ENCODE measurements around the gene SHTN1. TPM values are rescaled to one million over a fixed set of nuclear protein-coding genes. Genes with fewer than 3 reads are reported as not detected.

Gene SHTN1
- total RNA-seq, 1 donor from 2014 or later: not detected

GRCh38 chr10:116879817-116880216 lies 125.2 kb downstream of the SHTN1 start:
- H3K27me3 Mint-ChIP-seq: peaks cover 6% of the 10 kb centered on the region
- no peak overlapping the region for H3K27ac Mint-ChIP-seq
- CTCF ChIA-PET: no interaction called here
- no peaks in the 10 kb centered on the region for H3K4me1 Mint-ChIP-seq
- no peaks in the 10 kb centered on the region for H3K36me3 Mint-ChIP-seq (ENCODE audit: low read depth)
- no peaks in the 10 kb centered on the region for H3K9me3 Mint-ChIP-seq
- intact Hi-C loops (cut with micrococcal nuclease): no loop called here
- no peak overlapping the region for H3K4me3 Mint-ChIP-seq
- TF ChIP-seq, protein P1, sequence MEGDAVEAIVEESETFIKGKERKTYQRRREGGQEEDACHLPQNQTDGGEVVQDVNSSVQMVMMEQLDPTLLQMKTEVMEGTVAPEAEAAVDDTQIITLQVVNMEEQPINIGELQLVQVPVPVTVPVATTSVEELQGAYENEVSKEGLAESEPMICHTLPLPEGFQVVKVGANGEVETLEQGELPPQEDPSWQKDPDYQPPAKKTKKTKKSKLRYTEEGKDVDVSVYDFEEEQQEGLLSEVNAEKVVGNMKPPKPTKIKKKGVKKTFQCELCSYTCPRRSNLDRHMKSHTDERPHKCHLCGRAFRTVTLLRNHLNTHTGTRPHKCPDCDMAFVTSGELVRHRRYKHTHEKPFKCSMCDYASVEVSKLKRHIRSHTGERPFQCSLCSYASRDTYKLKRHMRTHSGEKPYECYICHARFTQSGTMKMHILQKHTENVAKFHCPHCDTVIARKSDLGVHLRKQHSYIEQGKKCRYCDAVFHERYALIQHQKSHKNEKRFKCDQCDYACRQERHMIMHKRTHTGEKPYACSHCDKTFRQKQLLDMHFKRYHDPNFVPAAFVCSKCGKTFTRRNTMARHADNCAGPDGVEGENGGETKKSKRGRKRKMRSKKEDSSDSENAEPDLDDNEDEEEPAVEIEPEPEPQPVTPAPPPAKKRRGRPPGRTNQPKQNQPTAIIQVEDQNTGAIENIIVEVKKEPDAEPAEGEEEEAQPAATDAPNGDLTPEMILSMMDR (IDR thresholded peaks at IDR 0.05): no peak
- DNase-seq (no peak), ATAC-seq (ENCODE audit: low read depth) (no peak)
- POLR2A ChIA-PET: no interaction called here

DNA sequence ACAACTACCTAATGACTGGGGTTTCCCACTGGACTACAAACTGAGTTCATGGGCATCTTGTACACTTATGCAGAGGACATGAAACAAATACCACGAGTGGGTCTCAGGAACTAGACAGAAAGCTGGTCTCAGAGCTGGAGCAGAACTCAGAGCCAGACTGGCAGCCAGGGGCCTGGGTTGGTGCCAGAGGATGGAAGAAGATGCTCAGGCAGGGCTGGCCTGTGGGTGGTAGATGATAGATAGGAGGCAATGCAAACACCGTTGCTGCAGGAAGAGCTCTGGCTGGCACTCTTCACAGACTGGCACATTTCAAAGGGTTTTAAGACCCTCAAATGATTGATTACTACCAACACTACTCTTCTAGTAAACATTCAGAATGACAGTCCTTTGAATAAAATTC lies 126.9 kb downstream of the SHTN1 start:
- no peaks in the 10 kb centered on the region for H3K9me3 Mint-ChIP-seq
- no peaks in the 10 kb centered on the region for H3K4me1 Mint-ChIP-seq
- ChIA-PET CTCF (no interaction called here), POLR2A (no interaction called here)
- DNase-seq (no peak), ATAC-seq (ENCODE audit: low read depth) (no peak)
- peaks cover 6% of the 10 kb centered on the region for H3K27me3 Mint-ChIP-seq
- H3K36me3 Mint-ChIP-seq (ENCODE audit: low read depth): no peaks in the 10 kb centered on the region
- no peak overlapping the region for H3K4me3 Mint-ChIP-seq
- intact Hi-C loops (cut with micrococcal nuclease): no loop called here
- TF ChIP-seq, protein P1 (IDR thresholded peaks at IDR 0.05): no peak
- no peak overlapping the region for H3K27ac Mint-ChIP-seq

- Mint-ChIP-seq H3K9me3 (no peaks in the 10 kb centered on the region), H3K27me3 (peaks cover 3% of the 10 kb centered on the region), H3K27ac (no peak overlapping the region), H3K4me3 (no peak overlapping the region), H3K4me1 (no peaks in the 10 kb centered on the region), H3K36me3 (ENCODE audit: low read depth) (no peaks in the 10 kb centered on the region)
- intact Hi-C loops (cut with micrococcal nuclease): no loop called here
- ATAC-seq (ENCODE audit: low read depth) (no peak), DNase-seq (no peak)
- CTCF ChIA-PET: no interaction called here
- POLR2A ChIA-PET: no interaction called here
- TF ChIP-seq, protein P1 (IDR thresholded peaks at IDR 0.05): no peak
Measured at GRCh38 chr10:116877391-116877790, 127.6 kb downstream of the SHTN1 start.

DNA sequence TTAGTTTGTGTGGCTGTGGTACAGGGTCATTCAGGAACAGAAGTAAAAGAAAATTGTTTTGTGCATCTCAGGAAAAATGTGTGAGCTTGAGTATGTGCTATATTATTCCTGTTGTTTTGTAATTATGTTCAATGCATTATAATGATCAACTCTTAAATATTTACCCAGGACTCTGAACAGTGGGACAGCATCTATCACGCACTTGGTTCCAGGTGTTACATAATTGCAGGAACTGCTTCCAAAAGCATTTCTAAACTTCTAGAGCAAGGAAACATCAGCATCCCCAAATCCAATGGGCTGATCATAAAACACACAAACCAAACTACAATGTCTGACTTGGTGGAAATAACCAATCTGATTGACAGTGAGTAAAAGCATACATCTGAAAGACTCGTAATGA lies 129.1 kb downstream of the SHTN1 start:
- Mint-ChIP-seq H3K27me3 (peaks cover 3% of the 10 kb centered on the region), H3K27ac (no peak overlapping the region), H3K4me1 (no peaks in the 10 kb centered on the region), H3K9me3 (no peaks in the 10 kb centered on the region), H3K4me3 (no peak overlapping the region), H3K36me3 (ENCODE audit: low read depth) (no peaks in the 10 kb centered on the region)
- intact Hi-C loops (cut with micrococcal nuclease): no loop called here
- TF ChIP-seq, protein P1 (IDR thresholded peaks at IDR 0.05): no peak
- DNase-seq (no peak), ATAC-seq (ENCODE audit: low read depth) (no peak)
- ChIA-PET CTCF (no interaction called here), POLR2A (no interaction called here)

GRCh38 chr10:116873134-116873533 lies 131.9 kb downstream of the SHTN1 start:
- Mint-ChIP-seq H3K9me3 (no peaks in the 10 kb centered on the region), H3K27ac (no peak overlapping the region), H3K4me1 (no peaks in the 10 kb centered on the region), H3K36me3 (ENCODE audit: low read depth) (no peaks in the 10 kb centered on the region), H3K27me3 (no peaks in the 10 kb centered on the region), H3K4me3 (no peak overlapping the region)
- ATAC-seq (ENCODE audit: low read depth): no peak
- DNase-seq: no peak
- TF ChIP-seq, protein P1 (IDR thresholded peaks at IDR 0.05): no peak
- ChIA-PET CTCF (no interaction called here), POLR2A (no interaction called here)
- intact Hi-C loops (cut with micrococcal nuclease): no loop called here
